CD4-positive, CD25-positive, alpha-beta regulatory T cell (primary cell): ENCODE data around the gene RABL3. TPM values are rescaled to one million over a fixed set of nuclear protein-coding genes. Genes with fewer than 3 reads are reported as not detected.
"Not testable (repeated sequence)": the region's sequence is repeated elsewhere in the genome, so short reads cannot be mapped to it uniquely, and the experiment has no call there.

Source experiments
- ATAC-seq, 2 donors: fragments of 150-1000 bp; cut with Tn5 transposase; one replicate each; pipeline ENCODE4 v1.10.0; 2021; ENCODE audit warnings: low read depth in 2 of 2, moderate number of reproducible peaks in 2 of 2, moderate library complexity in 1 of 2
- DNase-seq, 3 donors: peaks; one replicate each; pipeline versions ENCODE4 v3.0.0 to v3.0.0-alpha.2; 2012 to 2022; ENCODE audit warnings: mixed read lengths in 1 of 3
- H3K27ac ChIP-seq: one replicate; pipeline ENCODE4 v1.7.0; 2013; ENCODE audit warnings: mild to moderate bottlenecking, low read length; ENCODE audit not compliant: insufficient read depth, poor library complexity, severe bottlenecking
- H3K27me3 ChIP-seq: one replicate; pipeline ENCODE4 v1.7.0; 2013; ENCODE audit warnings: low read length; ENCODE audit not compliant: control insufficient read depth, insufficient read depth
- H3K36me3 ChIP-seq: one replicate; pipeline ENCODE4 v1.7.0; 2013; ENCODE audit warnings: mild to moderate bottlenecking, low read length, moderate library complexity; ENCODE audit not compliant: control insufficient read depth, insufficient read depth
- H3K4me1 ChIP-seq: 2 replicates; pipeline ENCODE4 v1.7.0; 2013; ENCODE audit warnings: mild to moderate bottlenecking, low read length; ENCODE audit not compliant: insufficient read depth, control insufficient read depth, poor library complexity, severe bottlenecking
- H3K4me3 ChIP-seq: one replicate; pipeline ENCODE4 v1.7.0; 2013; ENCODE audit warnings: low read depth, mild to moderate bottlenecking, low read length, moderate library complexity
- H3K9me3 ChIP-seq, 2 experiments: 1 replicate in 1 of 2; 2 replicates in 1 of 2; pipeline ENCODE4 v1.7.0; 2013; ENCODE audit warnings: low read length in 2 of 2, mild to moderate bottlenecking in 1 of 2, moderate library complexity in 1 of 2; ENCODE audit not compliant: control insufficient read depth in 2 of 2
- H3K27ac Mint-ChIP-seq, 3 donors: one replicate each; pipeline ENCODE4 v1.8.0; 2020 to 2022; ENCODE audit warnings: mild to moderate bottlenecking in 3 of 3, mixed read lengths in 3 of 3, moderate library complexity in 2 of 3
- H3K27me3 Mint-ChIP-seq: one replicate; pipeline ENCODE4 v1.8.0; 2022; ENCODE audit warnings: mild to moderate bottlenecking, mixed read lengths
- H3K36me3 Mint-ChIP-seq: one replicate; pipeline ENCODE4 v1.8.0; 2020; ENCODE audit warnings: mixed read lengths
- H3K4me1 Mint-ChIP-seq, 4 donors: one replicate each; pipeline ENCODE4 v1.8.0; 2020 to 2022; ENCODE audit warnings: mixed read lengths in 4 of 4, mild to moderate bottlenecking in 1 of 4
- H3K4me3 Mint-ChIP-seq, 4 donors: one replicate each; pipeline ENCODE4 v1.8.0; 2020 to 2022; ENCODE audit warnings: mild to moderate bottlenecking in 4 of 4, mixed read lengths in 4 of 4, moderate library complexity in 3 of 4
- H3K9me3 Mint-ChIP-seq, 7 donors: one replicate each; pipeline ENCODE4 v1.8.0; 2020 to 2022; ENCODE audit warnings: mixed read lengths in 7 of 7, mild to moderate bottlenecking in 3 of 7, moderate library complexity in 2 of 7
- polyA plus RNA-seq, 4 donors: library from polyadenylated mRNA; unstranded; fragments of 300-500 nt; fragmentation: Illumina TruSeq; gene quantifications; one replicate each; pipeline ENCODE4 v1.2.3, GENCODE V29; 2021
- total RNA-seq: library from RNA; stranded (reverse); gene quantifications from one replicate; pipeline ENCODE4 v1.2.3, GENCODE V29; 2022

The RABL3 gene
- total and polyA plus RNA-seq, 5 donors from 2014 or later, result 16.3 to 53.0 (median 46.8) TPM

DNA sequence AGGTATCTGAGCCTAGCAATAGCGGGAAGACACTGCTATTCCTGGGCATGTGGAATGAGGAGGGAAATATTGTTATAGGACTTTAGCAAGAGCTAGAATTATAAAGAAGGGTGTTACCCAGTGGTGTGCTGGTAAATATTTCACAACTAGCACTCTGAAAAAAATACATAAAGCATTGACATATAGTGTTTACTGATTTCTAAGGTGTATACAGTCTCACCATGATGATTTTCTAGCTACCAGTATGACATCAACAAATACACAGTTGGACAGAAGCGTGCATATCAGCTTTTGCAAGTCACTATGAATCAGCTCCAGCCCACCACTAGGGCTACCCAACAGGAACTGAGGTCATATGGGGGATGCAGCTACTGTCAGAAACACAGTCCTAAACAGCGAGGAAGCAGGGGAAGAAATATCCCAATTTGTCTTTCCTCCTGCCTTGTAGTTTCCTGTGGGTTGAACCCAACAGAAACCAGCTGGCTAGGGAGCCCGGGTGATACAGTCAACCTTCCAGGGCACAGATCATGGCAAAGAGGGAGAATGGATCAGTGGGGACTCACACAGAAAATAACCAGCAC is 99.9 kb downstream of the RABL3 start:
- Histone ChIP-seq H3K27me3 (peaks cover 5% of the 10 kb centered on the region), H3K36me3 (no peaks in the 10 kb centered on the region), H3K9me3 (no peaks in the 10 kb centered on the region), H3K4me3 (no peak overlapping the region), H3K4me1 (no peaks in the 10 kb centered on the region), H3K27ac (no peak overlapping the region)
- H3K4me1 Mint-ChIP-seq, result peaks cover 0 to 9% (median 6%) of the 10 kb centered on the region in 4 donors
- DNase-seq (peak in 1 of 3 donors; percentile 2), ATAC-seq (no peak)
- peaks cover 5% of the 10 kb centered on the region for H3K27me3 Mint-ChIP-seq
- H3K4me3 Mint-ChIP-seq, result peak overlapping the region in 1 of 4 donors; percentile 56
- no peak overlapping the region for H3K27ac Mint-ChIP-seq
- H3K9me3 Mint-ChIP-seq, result peaks cover 0 to 4% (median 1%) of the 10 kb centered on the region in 7 donors
- no peaks in the 10 kb centered on the region for H3K36me3 Mint-ChIP-seq

- ATAC-seq, result no peak
- Mint-ChIP-seq H3K9me3 (peaks cover 0 to 4% (median 1%) of the 10 kb centered on the region in 7 donors), H3K4me1 (peaks cover 0 to 9% (median 6%) of the 10 kb centered on the region in 4 donors), H3K36me3 (no peaks in the 10 kb centered on the region), H3K27ac (no peak overlapping the region), H3K4me3 (no peak overlapping the region), H3K27me3 (peaks cover 5% of the 10 kb centered on the region)
- no peak for DNase-seq
- H3K36me3 ChIP-seq, result no peaks in the 10 kb centered on the region
- no peak overlapping the region for H3K27ac ChIP-seq
- H3K4me3 ChIP-seq, result no peak overlapping the region
- H3K4me1 ChIP-seq, result no peaks in the 10 kb centered on the region
- H3K9me3 ChIP-seq, result no peaks in the 10 kb centered on the region
- H3K27me3 ChIP-seq, result peaks cover 3% of the 10 kb centered on the region
Measured at GRCh38 chr3:120641696-120642246, 100.5 kb downstream of the RABL3 start.

DNA sequence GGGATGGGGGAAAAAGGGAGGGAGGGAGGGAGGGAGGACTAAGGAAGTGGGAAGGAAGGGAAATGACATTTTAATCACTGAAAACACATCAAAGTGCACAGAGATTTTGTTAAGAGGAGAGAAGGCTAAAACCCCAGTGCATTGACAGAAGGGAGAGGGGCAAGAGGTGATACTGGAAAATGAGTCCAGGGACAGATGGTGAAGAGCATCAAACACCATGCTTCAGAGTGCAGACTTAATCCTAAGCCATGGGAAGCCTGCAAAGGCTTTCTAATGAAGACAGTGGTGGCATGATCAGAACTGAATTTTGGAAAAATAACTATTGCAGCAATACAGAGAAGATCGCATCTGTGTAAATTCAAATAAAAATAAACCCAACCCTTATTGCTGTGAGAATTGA is 102.1 kb downstream of the RABL3 start:
- peaks cover 0 to 4% (median 1%) of the 10 kb centered on the region in 7 donors for H3K9me3 Mint-ChIP-seq
- Histone ChIP-seq H3K9me3 (no peaks in the 10 kb centered on the region), H3K36me3 (no peaks in the 10 kb centered on the region), H3K4me3 (no peak overlapping the region), H3K27me3 (no peaks in the 10 kb centered on the region), H3K27ac (no peak overlapping the region), H3K4me1 (no peaks in the 10 kb centered on the region)
- H3K4me3 Mint-ChIP-seq, result no peak overlapping the region
- peaks cover 0 to 9% (median 6%) of the 10 kb centered on the region in 4 donors for H3K4me1 Mint-ChIP-seq
- no peak for ATAC-seq
- H3K27me3 Mint-ChIP-seq, result no peaks in the 10 kb centered on the region
- no peak for DNase-seq
- H3K36me3 Mint-ChIP-seq, result no peaks in the 10 kb centered on the region
- peak overlapping the region in 1 of 3 donors; percentile 11 for H3K27ac Mint-ChIP-seq

DNA sequence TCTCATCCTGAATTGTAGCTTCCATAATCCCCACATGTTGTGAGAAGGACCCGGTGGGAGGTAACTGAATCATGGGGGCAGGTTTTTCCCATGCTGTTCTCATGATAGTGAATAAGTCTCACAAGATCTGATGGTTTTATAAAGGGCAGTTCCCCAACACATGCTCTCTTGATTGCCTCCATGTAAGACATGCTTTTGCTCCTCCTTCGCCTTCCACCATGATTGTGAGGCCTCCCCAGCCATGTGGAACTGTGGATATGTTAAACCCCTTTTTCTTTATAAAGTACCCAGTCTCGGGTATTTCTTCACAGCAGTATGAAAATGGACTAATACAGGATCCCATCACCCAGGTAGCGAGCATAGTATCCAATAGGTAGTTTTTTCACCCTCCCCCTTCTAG is 103.5 kb downstream of the RABL3 start:
- H3K4me3 Mint-ChIP-seq, H3K27me3 Mint-ChIP-seq, ATAC-seq, H3K27ac ChIP-seq, H3K36me3 Mint-ChIP-seq, H3K4me3 ChIP-seq, H3K9me3 ChIP-seq, H3K27me3 ChIP-seq, DNase-seq, H3K4me1 Mint-ChIP-seq, H3K36me3 ChIP-seq, H3K4me1 ChIP-seq, H3K9me3 Mint-ChIP-seq: not testable (repeated sequence)
- H3K27ac Mint-ChIP-seq, result peak overlapping the region in 1 of 3 donors; percentile 11

GRCh38 chr3:120637851-120638559 is 104.3 kb downstream of the RABL3 start:
- H3K9me3 ChIP-seq, result no peaks in the 10 kb centered on the region
- DNase-seq (no peak), ATAC-seq (no peak)
- H3K4me1 Mint-ChIP-seq, result peaks cover 0 to 9% (median 6%) of the 10 kb centered on the region in 4 donors
- H3K27me3 Mint-ChIP-seq, result no peaks in the 10 kb centered on the region
- H3K4me3 Mint-ChIP-seq, result no peak overlapping the region
- peaks cover 0 to 3% (median 1%) of the 10 kb centered on the region in 7 donors for H3K9me3 Mint-ChIP-seq
- no peaks in the 10 kb centered on the region for H3K36me3 Mint-ChIP-seq
- H3K27ac Mint-ChIP-seq, result peak overlapping the region in 1 of 3 donors; percentile 12
- no peaks in the 10 kb centered on the region for H3K36me3 ChIP-seq
- H3K27ac ChIP-seq, result no peak overlapping the region
- H3K4me3 ChIP-seq, result no peak overlapping the region
- H3K4me1 ChIP-seq, result no peaks in the 10 kb centered on the region
- no peaks in the 10 kb centered on the region for H3K27me3 ChIP-seq

DNA sequence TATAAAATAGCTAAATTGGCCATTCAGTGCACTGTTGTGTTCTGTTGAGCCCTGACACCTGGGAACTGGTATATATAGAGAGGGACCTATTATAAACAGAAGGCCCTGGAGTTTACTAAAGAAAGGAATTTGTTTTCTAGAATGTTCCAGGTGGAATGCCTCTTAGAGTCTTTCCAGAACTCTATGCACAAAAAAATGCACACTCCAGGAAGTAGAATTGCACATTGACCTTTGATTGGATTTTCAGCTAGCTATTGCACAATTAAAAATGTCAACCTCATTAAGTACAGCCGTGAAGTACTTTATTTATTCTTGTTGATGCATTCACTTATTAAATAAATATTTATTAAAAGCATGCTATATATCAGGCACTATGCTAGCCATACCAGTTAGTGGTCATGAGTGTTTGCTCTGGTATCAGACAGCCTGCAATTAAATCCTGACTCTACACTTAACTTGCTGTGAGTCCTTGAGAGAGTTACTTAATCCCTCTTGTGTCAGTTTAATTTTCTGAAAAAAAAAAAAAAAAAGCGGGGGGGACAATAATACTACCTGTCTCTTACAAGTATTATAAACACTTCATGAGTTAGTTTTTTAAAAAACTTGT is 105.4 kb downstream of the RABL3 start:
- Mint-ChIP-seq H3K9me3 (peaks cover 0 to 3% (median 1%) of the 10 kb centered on the region in 7 donors), H3K4me3 (no peak overlapping the region), H3K27me3 (no peaks in the 10 kb centered on the region), H3K27ac (no peak overlapping the region), H3K36me3 (no peaks in the 10 kb centered on the region), H3K4me1 (peaks cover 0 to 9% (median 6%) of the 10 kb centered on the region in 4 donors)
- H3K27me3 ChIP-seq, result no peaks in the 10 kb centered on the region
- no peak overlapping the region for H3K4me3 ChIP-seq
- H3K9me3 ChIP-seq, result no peaks in the 10 kb centered on the region
- H3K36me3 ChIP-seq, result no peaks in the 10 kb centered on the region
- no peaks in the 10 kb centered on the region for H3K4me1 ChIP-seq
- DNase-seq (no peak), ATAC-seq (no peak)
- no peak overlapping the region for H3K27ac ChIP-seq
